ENCODE results near the gene ARID5A. TPM values are rescaled to one million over a fixed set of nuclear protein-coding genes. Genes with fewer than 3 reads are reported as not detected.
A peak's percentile ranks its signal among the peaks of the same experiment; 100 is the strongest.

Gene ARID5A
- total RNA-seq, 1 donor = 37.4 TPM

DNA sequence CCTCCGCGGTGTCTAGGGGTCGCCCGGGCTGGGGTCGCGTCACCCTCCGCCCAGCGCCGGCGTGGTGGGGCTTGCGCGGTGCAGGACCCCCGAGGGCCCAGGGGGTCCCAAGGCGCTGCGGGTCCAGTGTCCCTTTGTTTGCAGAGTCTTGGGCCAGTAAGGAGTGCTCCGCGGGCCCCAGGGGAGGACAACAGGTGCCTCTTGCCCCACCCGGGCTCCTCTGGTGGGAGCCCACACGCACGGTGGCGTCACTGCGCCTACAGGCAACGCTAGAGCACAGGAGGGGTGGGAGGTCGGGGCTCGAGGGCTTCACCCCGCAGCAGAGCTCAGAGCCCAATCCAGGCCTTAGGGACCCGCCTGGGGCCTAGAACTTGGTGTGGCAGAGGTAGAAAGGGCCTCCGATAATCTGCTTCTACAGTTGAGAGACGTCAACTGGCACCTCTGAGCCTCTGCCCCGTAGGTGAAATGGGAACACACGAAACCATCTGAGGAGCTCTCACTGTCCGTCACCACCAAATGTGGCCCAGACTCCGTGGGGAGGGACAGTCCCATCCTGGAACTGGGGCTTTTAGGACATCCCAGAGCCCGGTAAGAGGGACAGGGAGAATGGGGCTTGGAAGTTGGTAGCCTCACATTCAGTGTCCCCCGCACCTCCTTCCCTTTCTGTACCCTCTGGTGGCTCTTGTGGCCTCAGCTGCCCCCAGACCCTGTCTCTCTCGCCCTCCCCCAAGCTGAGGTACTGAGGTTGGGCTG lies 1.4 kb downstream of the ARID5A start:
- peak in 1 of 3 donors; percentile 46 for DNase-seq (ENCODE audit: low read depth in 2 of 3, low spot score in 2 of 3)

DNA sequence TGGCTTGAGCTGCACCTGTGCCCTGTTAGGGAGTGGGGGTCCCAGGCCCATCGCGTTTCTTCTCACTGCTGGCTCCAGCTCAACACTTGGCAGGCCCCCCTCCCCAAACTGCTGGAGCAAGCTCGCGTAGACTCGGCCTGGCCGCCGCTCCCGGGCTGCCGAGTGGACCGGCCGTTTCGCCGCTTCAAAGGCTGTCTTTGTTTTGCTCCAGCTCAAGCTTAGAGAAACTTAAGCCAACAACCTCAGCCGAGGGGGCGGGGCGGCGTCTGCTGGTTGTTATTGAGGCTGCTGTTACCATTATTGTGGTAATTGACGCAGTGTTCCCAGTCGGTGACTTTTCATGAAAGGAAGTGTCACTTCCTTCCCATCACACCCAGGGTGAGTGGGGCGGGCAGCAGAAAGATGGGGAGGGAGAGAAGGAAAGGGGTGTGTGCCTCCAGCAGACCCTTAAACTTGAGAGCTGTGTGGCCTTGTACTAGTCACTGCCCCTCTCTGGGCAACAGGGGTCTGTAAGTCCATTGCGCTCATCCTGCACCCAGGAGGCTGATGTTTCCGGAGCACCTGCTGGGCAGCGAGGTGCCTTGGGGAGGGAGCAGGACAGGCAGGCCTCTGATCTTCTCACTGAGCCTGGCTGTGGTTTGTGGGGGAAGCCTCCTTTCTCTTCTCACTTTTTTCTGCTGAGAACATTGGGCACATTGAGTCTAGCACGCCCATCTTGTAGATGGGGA lies 2.1 kb downstream of the ARID5A start:
- DNase-seq (ENCODE audit: low read depth in 2 of 3, low spot score in 2 of 3) = peak; percentile 56 to 86 (median 81)

DNA sequence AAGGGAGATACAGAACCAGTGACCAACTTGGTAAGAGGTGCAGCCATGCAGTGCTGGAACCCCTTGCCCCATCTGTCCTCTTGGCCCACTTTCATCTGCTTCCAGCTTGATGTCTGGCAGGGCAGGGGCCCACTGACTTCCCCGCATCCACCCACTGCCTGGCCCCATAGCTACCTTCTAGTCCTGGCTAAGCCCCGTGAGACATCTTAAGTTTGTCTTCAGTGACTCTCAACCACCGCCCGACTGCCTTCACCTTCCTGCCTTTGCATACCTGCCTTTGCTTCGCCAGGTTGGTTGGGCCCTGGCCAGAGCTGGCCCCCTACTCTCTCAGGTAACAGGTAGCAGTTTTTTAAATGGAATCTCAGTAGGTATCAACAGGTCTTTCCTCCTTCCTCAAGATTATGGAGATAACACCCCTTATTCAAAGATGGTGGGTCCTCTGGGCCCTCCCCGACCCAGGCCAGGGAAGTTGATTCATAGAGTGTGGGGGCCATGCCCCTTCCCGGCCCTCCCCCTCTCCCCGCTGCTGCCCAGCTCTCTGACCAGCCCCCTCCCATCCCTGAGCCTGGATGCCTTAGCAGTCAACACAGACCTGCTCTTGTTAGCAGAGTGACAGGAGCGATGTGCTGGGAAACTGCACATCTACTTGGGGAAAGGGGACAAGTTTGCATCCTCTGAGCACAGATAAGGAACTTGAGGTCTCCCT lies 2.8 kb downstream of the ARID5A start:
- DNase-seq (ENCODE audit: low read depth in 2 of 3, low spot score in 2 of 3) = no peak

DNA sequence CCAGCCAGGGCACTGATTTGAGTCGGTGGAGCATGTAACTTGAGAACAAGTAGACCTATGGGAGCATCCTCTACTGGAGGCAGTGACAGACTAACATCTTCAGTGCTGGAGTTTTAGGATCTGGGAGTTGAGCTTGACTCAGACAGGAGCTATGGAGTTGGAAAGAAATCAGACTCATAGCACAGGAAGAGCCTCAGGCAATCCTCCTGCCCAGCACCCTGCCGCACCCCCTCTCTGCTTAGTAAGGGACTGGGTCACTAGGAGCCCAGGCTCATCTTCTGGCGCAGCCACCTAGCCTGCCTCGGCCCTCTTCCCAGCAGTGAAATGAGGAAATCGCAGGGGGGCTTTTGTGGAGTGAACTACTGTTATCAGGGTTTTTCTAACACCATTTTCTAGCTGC lies 3.6 kb downstream of the ARID5A start:
- DNase-seq (ENCODE audit: low read depth in 2 of 3, low spot score in 2 of 3) = no peak

DNA sequence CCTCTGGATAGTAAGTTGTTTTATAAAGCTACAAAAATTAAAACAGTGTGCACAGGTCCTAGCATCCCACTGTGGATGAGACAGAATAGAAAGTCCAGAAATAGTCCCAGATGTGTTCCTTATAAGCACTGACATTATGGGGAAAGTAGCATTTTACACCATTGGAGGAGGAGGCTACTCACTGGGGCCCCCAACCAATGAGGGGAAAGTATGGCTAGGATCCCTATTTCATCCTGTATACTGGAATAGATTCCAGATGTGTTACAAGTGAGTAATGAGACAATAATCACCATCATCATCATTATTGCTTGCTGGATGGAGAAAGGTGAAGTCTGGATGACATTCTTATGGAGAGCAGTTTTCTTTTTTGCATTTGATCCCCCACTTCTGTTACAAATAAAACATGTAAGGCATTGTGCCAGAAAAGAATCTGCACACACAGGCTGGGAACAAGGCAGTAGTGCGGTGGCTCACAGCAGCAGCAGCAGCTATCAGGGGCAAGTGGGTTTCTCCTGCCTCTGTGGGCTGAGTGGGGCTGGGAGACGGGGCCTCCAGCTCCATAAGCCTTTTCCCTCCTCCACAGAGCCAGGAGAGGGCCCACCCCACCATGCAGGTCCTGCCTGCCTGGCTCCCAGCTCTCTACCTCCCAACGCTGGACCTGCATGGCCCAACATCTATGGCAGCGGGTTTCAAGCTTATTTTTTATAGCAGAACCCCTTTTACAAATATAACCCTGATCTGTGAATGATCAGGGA lies 5.0 kb downstream of the ARID5A start:
- DNase-seq (ENCODE audit: low read depth in 2 of 3, low spot score in 2 of 3) = no peak

DNA sequence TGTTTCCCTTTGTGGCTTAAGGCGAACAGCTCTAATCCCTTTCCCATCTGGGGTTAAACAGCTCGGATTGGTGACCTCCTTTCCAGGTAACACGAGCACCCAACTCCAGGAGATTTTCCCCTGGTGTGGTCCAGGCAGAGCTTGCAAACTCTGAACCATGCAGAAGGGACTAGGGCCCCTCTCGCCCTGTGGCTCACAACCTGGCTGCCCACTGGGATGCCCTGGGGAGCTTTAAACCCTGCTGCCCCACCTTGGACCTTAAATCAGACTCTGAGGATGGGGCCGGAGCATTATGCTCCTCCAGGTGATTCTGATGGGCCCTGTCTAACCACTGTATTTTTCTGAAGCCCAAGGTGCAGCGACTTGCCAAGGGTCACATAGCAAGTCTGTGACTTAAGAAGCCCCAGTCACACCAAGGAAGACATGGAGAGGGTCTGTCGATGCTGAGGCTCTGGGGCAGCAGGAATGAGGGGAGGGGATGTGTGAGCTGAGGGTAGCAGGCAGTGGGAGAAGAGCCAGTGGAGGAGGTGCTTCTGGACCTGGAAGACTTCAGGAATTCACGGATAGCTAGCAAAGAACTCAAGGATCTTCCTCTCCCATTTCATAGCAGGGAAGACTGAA lies 5.9 kb downstream of the ARID5A start:
- no peak for DNase-seq (ENCODE audit: low read depth in 2 of 3, low spot score in 2 of 3)

DNA sequence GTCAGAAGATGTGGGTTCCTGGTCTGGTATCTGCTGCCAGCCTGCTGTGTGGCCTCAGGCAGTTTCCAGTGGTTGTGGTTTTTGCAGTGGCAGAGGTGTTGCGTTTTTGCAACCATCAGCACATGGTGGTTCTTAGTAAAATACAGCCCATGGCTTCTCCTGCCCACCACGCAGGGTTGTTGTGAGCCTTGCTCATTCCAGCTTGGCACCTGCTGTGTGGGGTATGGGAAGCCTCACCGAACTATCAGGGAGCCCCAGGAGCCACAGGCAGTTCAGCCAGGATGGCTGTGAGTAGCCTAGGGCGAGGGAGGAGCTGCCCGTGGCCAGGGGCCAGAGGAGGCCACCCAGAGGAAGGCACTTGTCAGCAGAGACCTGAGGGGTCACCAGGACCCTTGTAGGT lies 9.8 kb downstream of the ARID5A start:
- DNase-seq (ENCODE audit: low read depth in 2 of 3, low spot score in 2 of 3) = no peak

DNA sequence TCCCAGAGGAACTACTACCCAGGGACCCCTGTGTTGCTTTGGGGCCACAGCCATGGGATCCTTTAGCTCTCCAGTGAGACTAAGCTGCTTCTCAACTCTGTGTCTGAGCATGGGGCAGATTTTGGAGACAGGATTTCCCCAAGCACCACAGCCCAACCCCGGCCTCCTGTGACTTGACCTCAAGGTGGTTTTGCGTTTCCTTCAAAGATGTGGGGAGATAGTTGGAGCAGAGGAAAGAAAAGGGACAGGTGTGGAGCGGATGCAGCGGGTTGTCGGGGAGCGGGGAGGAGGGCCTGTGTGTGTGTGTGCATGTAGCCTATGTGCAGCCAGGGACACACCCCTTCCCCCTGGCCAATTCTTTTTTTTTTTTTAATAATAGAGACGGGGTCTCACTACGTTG lies 10.2 kb downstream of the ARID5A start:
- DNase-seq (ENCODE audit: low read depth in 2 of 3, low spot score in 2 of 3) = no peak

DNA sequence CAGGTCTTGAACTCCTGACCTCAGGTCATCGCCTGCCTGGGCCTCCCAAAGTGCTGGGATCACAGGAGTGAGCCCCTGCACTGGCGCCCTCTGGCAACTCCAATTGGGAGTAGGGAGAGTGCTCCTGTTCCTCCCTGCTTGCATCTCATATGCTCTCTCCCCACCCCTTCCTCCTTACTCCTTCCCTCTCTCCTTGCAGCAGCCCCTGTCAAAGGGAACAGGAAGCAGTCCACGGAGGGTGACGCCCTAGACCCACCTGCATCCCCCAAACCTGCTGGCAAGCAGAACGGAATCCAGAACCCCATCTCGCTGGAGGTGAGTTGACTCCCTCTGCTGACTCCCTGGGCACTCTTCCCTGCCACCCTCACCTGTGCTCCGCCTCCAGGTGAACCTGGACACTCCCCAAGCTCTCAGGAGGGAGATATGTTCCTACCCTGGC lies 10.7 kb downstream of the ARID5A start:
- no peak for DNase-seq (ENCODE audit: low read depth in 2 of 3, low spot score in 2 of 3)

DNA sequence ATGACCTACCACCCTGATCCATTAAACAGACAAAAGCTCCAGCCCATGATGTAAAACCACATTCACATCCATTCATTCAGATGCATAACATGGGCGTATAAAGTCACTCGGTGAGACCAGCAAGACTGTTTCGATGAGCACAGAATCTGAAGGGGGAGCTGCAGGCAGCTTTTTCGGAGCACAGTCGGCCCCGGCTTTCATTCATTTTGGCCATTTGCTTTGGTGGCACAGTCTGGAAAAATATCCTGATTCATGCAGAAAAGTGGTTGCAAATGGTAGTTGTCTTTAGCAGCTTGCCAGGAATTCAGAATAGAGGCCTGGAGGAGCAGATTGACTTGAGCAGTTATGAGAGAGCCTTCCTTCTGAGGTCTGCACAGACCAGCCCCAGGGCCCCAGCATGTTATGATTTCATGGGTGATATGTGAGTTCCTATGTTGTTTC lies 11.2 kb downstream of the ARID5A start:
- DNase-seq (ENCODE audit: low read depth in 2 of 3, low spot score in 2 of 3) = no peak

DNA sequence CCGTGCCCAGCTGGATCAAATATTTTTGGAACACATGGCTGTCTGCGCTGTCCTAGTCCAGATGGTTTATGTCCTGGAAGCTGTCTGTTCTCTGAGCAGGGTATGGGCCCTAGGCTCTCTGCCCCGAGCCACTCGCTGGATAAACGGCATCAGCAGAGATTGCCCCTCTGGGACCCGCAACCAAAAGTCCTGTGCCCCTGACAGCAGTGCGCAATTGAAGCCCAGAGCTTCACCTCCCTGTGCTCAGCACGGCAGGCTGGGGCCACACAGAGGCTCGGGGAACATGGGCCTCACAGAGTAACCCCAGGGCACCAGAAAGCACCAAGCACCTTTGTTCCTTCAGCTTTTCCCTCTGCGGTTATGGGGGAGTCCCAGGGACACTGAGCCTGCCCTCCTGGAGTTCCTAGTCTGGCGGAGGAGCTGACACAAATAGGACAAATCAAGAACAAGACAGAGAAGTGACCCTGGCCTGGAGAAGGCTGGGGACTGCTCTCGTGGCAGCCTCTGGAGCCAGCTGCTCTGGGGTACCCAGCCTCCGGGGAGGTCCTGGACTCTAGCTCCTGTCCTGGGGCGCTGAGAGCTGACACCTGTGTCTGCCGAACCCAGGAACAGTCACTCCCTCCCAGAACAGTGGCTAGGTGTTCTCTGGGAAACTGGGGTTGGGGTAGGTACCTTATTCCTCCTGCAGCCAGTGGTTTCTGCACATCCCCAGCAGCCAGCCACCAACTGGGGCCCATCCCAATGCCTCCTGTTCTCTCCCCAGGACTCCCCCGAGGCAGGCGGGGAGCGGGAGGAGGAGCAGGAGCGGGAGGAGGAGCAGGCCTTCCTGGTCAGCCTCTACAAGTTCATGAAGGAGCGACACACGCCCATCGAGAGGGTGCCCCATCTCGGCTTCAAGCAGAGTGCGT lies 12.3 kb downstream of the ARID5A start:
- no peak for DNase-seq (ENCODE audit: low read depth in 2 of 3, low spot score in 2 of 3)

DNA sequence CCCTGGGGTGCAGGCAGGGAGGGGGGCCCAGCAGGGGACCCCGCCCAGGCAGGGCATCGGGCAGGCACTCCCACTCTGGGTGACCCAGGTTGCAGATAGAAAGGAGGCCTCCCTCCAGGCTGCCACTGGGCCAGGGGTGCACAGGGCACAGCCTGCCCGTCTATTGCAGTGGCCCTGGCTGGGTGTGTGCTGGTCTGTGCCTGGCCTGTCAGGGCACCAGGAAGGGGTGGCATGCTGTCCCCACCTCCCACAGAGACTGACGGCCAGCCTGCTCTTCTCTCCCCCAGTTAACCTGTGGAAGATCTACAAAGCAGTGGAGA lies 12.9 kb downstream of the ARID5A start:
- DNase-seq (ENCODE audit: low read depth in 2 of 3, low spot score in 2 of 3) = no peak

DNA sequence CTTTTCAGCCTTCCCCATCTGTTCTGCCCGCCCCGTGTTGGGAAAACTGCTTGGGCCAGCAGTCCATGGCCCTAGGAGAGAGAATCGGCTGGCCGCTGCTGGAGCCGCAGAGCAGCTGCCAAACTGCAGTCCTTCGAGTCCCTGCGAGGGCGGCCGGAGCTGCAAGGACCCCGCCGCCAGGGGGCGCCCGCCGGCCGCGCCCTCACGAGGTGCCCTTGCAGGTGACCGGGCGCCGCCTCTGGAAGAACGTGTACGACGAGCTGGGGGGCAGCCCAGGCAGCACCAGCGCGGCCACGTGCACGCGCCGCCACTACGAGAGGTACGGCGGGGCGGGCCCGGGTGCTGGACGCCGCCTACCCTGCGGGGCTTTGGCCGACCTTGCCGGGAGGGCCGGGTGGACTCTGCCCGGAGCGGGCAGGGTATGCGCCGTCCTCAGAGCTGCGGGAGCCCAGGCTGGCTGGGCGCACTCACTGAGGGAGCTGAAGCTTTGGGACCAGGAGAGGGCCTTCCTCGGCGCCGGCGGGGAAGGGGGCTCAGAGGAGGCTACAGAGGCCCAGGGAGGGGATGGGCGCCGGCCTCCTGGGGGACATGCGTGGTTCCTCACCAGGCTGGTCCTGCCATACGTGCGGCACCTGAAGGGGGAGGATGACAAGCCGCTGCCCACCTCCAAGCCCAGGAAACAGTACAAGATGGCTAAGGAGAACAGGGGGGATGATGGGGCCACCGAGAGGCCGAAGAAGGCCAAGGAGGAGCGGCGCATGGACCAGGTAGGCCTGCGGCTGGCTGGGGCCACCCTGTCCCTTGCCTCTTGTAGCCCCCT lies 13.6 kb downstream of the ARID5A start:
- no peak for DNase-seq (ENCODE audit: low read depth in 2 of 3, low spot score in 2 of 3)

DNA sequence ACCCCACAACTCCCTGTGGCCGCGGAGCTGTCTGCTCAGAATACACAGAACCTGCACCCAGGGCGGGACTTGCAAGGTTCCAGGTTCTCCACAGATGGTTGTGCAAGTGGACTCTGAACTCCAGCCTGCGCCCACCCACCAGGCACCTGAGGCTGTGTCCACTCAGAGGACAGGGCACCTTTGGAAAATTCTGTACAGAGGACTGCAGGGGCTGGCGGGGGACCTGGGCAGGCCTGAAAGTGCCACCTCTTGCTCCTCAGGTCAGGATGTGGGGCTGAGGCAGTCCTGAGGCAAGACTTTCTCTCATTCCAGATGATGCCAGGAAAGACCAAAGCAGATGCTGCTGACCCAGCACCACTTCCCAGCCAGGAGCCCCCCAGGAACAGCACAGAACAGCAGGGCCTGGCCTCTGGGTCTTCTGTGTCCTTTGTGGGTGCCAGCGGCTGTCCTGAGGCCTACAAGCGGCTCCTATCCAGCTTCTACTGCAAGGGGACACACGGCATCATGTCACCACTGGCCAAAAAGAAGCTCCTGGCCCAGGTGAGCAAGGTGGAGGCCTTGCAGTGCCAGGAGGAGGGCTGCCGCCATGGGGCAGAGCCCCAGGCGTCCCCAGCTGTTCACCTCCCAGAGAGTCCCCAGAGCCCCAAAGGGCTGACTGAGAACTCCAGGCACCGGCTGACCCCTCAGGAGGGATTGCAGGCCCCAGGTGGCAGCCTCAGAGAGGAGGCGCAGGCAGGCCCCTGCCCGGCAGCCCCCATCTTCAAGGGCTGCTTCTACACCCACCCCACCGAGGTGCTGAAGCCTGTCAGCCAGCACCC lies 14.4 kb downstream of the ARID5A start:
- no peak for DNase-seq (ENCODE audit: low read depth in 2 of 3, low spot score in 2 of 3)

DNA sequence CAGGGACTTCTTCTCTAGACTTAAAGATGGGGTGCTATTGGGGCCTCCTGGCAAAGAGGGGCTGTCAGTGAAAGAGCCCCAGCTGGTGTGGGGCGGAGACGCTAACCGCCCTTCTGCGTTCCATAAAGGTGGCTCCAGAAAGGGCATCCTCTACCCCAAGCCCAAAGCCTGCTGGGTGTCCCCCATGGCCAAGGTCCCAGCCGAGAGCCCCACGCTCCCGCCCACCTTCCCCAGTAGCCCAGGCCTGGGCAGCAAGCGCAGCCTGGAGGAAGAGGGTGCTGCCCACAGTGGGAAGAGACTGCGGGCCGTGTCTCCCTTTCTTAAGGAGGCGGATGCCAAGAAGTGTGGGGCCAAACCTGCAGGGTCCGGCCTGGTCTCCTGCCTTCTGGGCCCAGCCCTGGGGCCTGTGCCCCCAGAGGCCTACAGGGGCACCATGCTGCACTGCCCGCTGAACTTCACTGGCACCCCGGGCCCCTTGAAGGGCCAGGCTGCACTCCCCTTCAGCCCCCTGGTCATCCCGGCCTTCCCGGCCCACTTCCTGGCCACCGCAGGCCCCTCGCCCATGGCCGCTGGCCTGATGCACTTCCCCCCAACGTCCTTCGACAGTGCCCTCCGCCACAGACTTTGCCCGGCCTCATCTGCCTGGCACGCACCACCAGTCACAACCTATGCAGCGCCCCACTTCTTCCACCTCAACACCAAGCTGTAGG lies 15.2 kb downstream of the ARID5A start:
- DNase-seq (ENCODE audit: low read depth in 2 of 3, low spot score in 2 of 3) = no peak

DNA sequence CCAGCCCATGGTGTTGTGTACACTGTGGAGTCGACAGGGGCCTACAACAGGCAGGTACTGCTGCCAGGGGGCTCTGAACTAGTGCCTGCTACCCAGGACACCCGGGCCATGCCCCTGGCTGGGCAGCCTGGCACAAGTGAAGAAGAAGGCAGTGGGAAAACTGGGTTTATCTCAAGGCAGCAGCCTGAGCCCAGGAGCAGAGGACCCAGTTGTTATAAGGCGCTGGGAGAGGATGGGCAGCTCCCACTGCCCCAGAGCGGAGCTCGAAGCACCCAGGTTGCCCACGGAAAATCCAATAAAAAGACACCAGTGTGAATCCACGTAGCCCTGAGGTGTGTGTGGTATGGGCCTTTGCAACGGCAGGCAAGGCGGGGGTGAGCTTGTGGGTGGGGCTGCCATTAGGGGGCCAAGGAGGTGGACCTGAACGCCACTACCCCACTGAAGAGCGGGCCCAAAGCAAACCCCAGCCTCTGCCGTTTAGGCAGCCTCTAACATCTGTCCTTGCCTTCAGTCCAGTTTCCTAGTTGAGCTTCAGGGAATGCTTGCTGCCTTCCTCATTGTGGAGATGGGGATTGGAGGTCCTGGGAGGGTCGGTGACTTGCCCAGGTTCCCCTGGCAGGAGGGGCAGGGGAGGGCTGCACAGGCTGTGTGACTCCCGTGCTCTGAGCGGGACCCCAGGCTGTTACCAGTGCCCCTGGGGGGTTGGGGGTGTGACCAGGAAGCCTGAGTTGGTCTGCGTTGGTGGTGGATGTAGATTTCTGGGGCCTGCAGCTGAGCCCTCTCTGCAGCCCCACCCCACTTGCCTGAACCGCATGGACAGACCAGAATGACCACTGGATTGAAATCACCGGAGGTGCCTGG lies 16.0 kb downstream of the ARID5A start:
- no peak for DNase-seq (ENCODE audit: low read depth in 2 of 3, low spot score in 2 of 3)

Measured in hematopoietic multipotent progenitor cell (in vitro differentiated cells).